Measurements from ENCODE around the gene TMEM266. TPM values are rescaled to one million over a fixed set of nuclear protein-coding genes. Genes with fewer than 3 reads are reported as not detected.

The TMEM266 gene
- total RNA-seq, 2 experiments from 2014 or later = not detected

DNA sequence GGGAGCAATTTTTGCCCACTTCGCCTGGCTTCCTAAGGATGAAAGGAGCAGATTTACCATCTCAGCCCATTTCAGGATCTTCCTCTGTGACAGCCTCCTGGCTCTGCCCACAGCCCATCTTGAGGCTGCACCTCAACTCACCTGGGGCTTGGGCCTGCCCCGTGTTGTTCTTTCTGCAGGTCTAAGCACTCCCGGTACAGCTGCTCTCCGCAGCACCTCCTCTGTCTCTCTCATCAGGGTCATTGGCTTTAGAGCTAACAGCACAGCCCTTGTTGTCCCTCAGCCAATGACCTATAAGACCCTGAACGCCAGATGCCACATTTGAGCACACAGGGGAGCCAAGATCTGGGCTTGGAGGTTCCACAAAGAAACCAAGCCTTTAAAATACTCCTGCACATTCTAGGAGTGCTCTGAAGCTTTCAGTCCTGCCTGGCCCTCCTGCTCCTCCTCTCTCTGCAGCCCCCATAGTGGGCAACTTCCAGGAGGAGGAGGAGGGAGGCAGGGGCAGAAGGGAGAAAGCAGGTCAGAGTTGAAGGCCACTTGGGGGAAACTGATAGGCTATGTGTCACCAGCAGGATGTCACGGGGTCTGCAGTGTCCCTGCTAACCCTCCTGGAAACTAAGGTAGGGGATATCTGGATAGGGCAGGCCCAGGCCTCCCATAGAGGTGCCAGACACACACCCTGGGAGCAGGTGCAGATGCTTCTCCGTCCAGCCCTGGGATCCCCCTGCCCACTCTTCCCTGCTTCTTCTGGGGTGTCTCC, 135.9 kb downstream of the TMEM266 start:
- no peak overlapping the region for H3K4me3 ChIP-seq (ENCODE audit: low read length)
- CTCF ChIA-PET = no interaction called here
- peaks cover 5% of the 10 kb centered on the region for H3K4me1 Mint-ChIP-seq (ENCODE audit: low read depth)
- ATAC-seq (ENCODE audit: poor library complexity) (no peak), DNase-seq (no peak)
- peaks cover 8 to 11% of the 10 kb centered on the region in 2 experiments for H3K27me3 ChIP-seq (ENCODE audit: control insufficient read depth in 1 of 2, insufficient read depth in 2 of 2, low read length in 2 of 2)
- intact Hi-C loops (cut with DNase I, micrococcal nuclease) = no loop called here
- POLR2A ChIA-PET = no interaction called here
- peaks cover 9% of the 10 kb centered on the region for H3K4me1 ChIP-seq (ENCODE audit: insufficient read depth, low read length)
- H3K27me3 Mint-ChIP-seq = peaks cover 12% of the 10 kb centered on the region
- H3K27ac ChIP-seq (ENCODE audit: low read depth in 1 of 2, low read length in 2 of 2) = no peak overlapping the region
- TF ChIP-seq, protein P1, sequence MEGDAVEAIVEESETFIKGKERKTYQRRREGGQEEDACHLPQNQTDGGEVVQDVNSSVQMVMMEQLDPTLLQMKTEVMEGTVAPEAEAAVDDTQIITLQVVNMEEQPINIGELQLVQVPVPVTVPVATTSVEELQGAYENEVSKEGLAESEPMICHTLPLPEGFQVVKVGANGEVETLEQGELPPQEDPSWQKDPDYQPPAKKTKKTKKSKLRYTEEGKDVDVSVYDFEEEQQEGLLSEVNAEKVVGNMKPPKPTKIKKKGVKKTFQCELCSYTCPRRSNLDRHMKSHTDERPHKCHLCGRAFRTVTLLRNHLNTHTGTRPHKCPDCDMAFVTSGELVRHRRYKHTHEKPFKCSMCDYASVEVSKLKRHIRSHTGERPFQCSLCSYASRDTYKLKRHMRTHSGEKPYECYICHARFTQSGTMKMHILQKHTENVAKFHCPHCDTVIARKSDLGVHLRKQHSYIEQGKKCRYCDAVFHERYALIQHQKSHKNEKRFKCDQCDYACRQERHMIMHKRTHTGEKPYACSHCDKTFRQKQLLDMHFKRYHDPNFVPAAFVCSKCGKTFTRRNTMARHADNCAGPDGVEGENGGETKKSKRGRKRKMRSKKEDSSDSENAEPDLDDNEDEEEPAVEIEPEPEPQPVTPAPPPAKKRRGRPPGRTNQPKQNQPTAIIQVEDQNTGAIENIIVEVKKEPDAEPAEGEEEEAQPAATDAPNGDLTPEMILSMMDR (IDR thresholded peaks at IDR 0.05) = no peak
- H3K9me3 Mint-ChIP-seq = no peaks in the 10 kb centered on the region
- no peaks in the 10 kb centered on the region for H3K36me3 ChIP-seq (ENCODE audit: insufficient read depth, low read length)
- no peak overlapping the region for H3K4me3 Mint-ChIP-seq
- H3K9me3 ChIP-seq (ENCODE audit: control insufficient read depth in 1 of 2, insufficient read depth in 1 of 2, low read length in 2 of 2) = no peaks in the 10 kb centered on the region
- H3K27ac Mint-ChIP-seq = no peak overlapping the region
- H3K36me3 Mint-ChIP-seq (ENCODE audit: low read depth) = no peaks in the 10 kb centered on the region

DNA sequence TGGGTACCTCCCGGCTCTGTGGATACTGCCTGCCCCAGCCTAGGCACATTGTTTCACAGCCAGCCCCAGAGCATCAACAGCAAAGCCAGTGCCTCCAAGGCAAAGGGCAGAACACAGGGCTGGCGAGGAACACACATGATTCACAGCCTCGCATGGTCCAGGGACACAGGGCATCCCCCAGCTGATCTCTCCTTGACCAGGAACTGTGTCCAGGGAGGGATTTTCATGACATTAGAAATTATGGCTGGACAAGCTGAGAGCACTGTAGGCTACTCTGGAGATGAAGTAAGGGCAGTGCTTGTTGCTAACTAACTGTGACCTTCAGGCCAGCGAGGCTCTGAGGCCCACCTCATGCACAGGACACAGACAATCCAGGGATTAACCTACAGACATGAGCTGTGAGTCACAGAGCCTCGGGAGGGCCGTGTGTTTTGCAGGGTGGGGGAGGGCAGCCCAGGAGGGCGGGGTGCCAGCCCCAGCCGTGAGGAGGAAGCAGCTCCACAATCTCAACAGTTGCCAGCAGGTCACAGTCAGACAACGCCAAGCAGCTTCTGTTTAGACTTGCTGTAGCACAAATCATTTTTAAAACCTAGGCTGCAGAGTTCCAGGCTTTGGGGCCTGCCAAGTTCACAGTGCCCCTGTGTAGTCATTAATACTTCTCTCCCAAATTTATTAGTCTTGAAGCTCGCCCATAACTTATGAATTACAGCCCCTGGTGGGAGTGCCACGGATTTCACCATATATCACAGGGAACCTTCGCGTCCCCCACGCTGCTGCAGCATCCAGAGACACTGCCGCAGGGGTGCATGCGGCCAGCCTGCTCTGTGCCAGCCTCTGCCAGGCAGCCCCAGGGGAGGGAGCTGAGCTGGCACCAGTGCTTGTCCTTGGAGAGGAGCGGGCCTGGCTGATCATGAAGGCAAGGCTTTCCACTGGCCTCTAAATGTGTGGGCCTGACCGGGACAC, 136.8 kb downstream of the TMEM266 start:
- H3K27ac Mint-ChIP-seq = no peak overlapping the region
- ATAC-seq (ENCODE audit: poor library complexity) (no peak), DNase-seq (no peak)
- no peak overlapping the region for H3K4me3 ChIP-seq (ENCODE audit: low read length)
- no peak overlapping the region for H3K4me3 Mint-ChIP-seq
- intact Hi-C loops (cut with DNase I, micrococcal nuclease) = no loop called here
- POLR2A ChIA-PET = interaction anchor here (0.6 kb wide), 1 partner anchor 324 kb away, joined by 3 read pairs; no protein-coding TSS in a partner anchor
- H3K27ac ChIP-seq (ENCODE audit: low read depth in 1 of 2, low read length in 2 of 2) = no peak overlapping the region
- TF ChIP-seq, protein P1 (IDR thresholded peaks at IDR 0.05) = no peak
- no peaks in the 10 kb centered on the region for H3K9me3 ChIP-seq (ENCODE audit: control insufficient read depth in 1 of 2, insufficient read depth in 1 of 2, low read length in 2 of 2)
- no peaks in the 10 kb centered on the region for H3K4me1 Mint-ChIP-seq (ENCODE audit: low read depth)
- no peaks in the 10 kb centered on the region for H3K36me3 ChIP-seq (ENCODE audit: insufficient read depth, low read length)
- H3K4me1 ChIP-seq (ENCODE audit: insufficient read depth, low read length) = peaks cover under 1% of the 10 kb centered on the region
- no peaks in the 10 kb centered on the region for H3K9me3 Mint-ChIP-seq
- H3K27me3 ChIP-seq (ENCODE audit: control insufficient read depth in 1 of 2, insufficient read depth in 2 of 2, low read length in 2 of 2) = peaks cover 2 to 5% of the 10 kb centered on the region in 2 experiments
- peaks cover 6% of the 10 kb centered on the region for H3K27me3 Mint-ChIP-seq
- H3K36me3 Mint-ChIP-seq (ENCODE audit: low read depth) = no peaks in the 10 kb centered on the region
- CTCF ChIA-PET = no interaction called here

DNA sequence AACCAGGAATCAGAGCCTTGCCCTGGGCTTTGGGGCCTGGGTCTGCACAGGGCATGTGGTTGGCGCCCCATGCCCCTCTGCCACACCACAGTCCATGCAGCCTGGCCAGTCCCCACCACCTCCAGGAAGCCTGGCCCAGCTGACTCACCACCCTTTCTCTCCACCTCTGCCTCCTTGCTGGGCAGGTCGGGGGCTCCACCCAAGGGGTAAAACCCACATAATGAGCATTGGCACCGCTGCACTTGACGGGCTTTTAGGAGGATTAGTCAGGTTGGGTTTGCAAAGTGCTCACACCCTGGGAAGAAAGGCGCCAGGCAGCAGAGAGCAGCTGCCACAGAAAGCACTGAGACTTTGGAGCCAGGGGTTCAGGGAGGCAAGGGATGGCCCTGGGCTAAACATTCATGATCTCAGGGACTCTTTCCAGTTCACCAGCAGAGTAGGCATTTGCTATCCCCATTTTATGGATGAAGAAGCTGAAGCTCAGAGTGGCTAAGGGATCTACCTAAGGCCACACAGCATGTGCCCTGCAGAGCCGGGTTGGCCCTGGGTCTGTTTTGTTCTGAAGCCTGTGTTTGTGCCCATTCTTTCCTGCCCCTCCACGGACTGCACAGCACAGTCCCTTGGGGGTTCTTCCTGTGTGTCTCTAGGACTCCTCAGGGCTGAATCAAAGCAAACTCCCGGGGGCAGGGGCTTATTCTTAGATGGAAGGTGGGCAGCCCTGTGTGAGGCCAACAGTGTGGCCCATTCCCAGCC, 138.1 kb downstream of the TMEM266 start:
- H3K9me3 ChIP-seq (ENCODE audit: control insufficient read depth in 1 of 2, insufficient read depth in 1 of 2, low read length in 2 of 2) = no peaks in the 10 kb centered on the region
- TF ChIP-seq, protein P1 (IDR thresholded peaks at IDR 0.05) = no peak
- Mint-ChIP-seq H3K27me3 (no peaks in the 10 kb centered on the region), H3K27ac (no peak overlapping the region), H3K4me1 (ENCODE audit: low read depth) (no peaks in the 10 kb centered on the region), H3K36me3 (ENCODE audit: low read depth) (no peaks in the 10 kb centered on the region), H3K4me3 (no peak overlapping the region), H3K9me3 (no peaks in the 10 kb centered on the region)
- no peak overlapping the region for H3K27ac ChIP-seq (ENCODE audit: low read depth in 1 of 2, low read length in 2 of 2)
- ChIA-PET CTCF (no interaction called here), POLR2A (no interaction called here)
- DNase-seq (no peak), ATAC-seq (ENCODE audit: poor library complexity) (no peak)
- no peaks in the 10 kb centered on the region for H3K27me3 ChIP-seq (ENCODE audit: control insufficient read depth in 1 of 2, insufficient read depth in 2 of 2, low read length in 2 of 2)
- intact Hi-C loops (cut with DNase I, micrococcal nuclease) = no loop called here
- H3K36me3 ChIP-seq (ENCODE audit: insufficient read depth, low read length) = no peaks in the 10 kb centered on the region
- no peak overlapping the region for H3K4me3 ChIP-seq (ENCODE audit: low read length)
- no peaks in the 10 kb centered on the region for H3K4me1 ChIP-seq (ENCODE audit: insufficient read depth, low read length)

All from CD4-positive, alpha-beta T cell (primary cell).